Endothelial cell of umbilical vein (primary cell): ENCODE results near the gene IDUA. TPM values are rescaled to one million over a fixed set of nuclear protein-coding genes. Genes with fewer than 3 reads are reported as not detected.

Source experiments
- BruUV-seq: library from RNA; stranded (reverse); fragments of 400-500 nt; replicated peaks from 2 replicates; lab custom pipeline; 2021; lab: Mats Ljungman, UMichigan
- CTCF ChIA-PET: fragments of 300-600, 350-600 bp; sonication (Branson Sonifier 250); formaldehyde crosslinking; loops from one replicate; lab custom pipeline; 2021; ENCODE audit warnings: antibody characterized with exemption, inconsistent platforms; lab: Charles Lee
- POLR2A ChIA-PET: fragments of 300-600, 350-600 bp; sonication (Branson Sonifier 250); formaldehyde crosslinking; loops from one replicate; lab custom pipeline; 2021; ENCODE audit warnings: antibody characterized with exemption, inconsistent platforms; lab: Charles Lee
- DNase-seq: peaks from one replicate; pipeline ENCODE4 v3.0.0-alpha.2; 2011; ENCODE audit warnings: low read depth, low spot score
- FAIRE-seq: peaks from 2 replicates; lab custom pipeline; 2011; peaks lifted over from hg19 to GRCh38; lab: Jason Lieb, UNC
- H2AFZ ChIP-seq: 2 replicates; pipeline ENCODE4 v1.6.0; 2012; ENCODE audit warnings: low read depth, low read length, control low read depth, inconsistent platforms
- H3K27ac ChIP-seq: 2 replicates; pipeline ENCODE4 v1.5.1; 2011; ENCODE audit warnings: low read depth, mild to moderate bottlenecking, control low read depth, low read length, moderate library complexity; ENCODE audit not compliant: insufficient read depth
- H3K27me3 ChIP-seq, 2 experiments: 2 replicates each; pipeline versions ENCODE4 v1.6.0 to v1.6.1; 2011; ENCODE audit warnings: low read length in 2 of 2, mixed read lengths in 1 of 2; ENCODE audit not compliant: control insufficient read depth in 2 of 2, insufficient read depth in 2 of 2
- H3K36me3 ChIP-seq, 2 experiments: 2 replicates in 1 of 2; 3 replicates in 1 of 2; pipeline ENCODE4 v1.5.1; 2011; ENCODE audit warnings: low read length in 2 of 2, mild to moderate bottlenecking in 1 of 2, moderate library complexity in 1 of 2; ENCODE audit not compliant: control insufficient read depth in 2 of 2, insufficient read depth in 2 of 2; ENCODE audit errors: extremely low read depth in 1 of 2
- H3K4me1 ChIP-seq: 3 replicates; pipeline ENCODE4 v1.5.1; 2011; ENCODE audit warnings: mild to moderate bottlenecking, low read length; ENCODE audit not compliant: control insufficient read depth, insufficient read depth; ENCODE audit errors: extremely low read depth
- H3K4me2 ChIP-seq: 2 replicates; pipeline ENCODE4 v1.6.1; 2011; ENCODE audit warnings: low read length, control low read depth, mixed read lengths; ENCODE audit not compliant: insufficient read depth
- H3K4me3 ChIP-seq, 3 experiments: fragments of 200-600 bp in 1 of 3; sonication (generic), shearing (Covaris generic) in 1 of 3; replicated peaks in 1 of 3; 2 replicates each; pipeline ENCODE4 v1.5.1; 2011 to 2016; ENCODE audit warnings: control low read depth in 3 of 3, low read length in 3 of 3, mild to moderate bottlenecking in 2 of 3, inconsistent platforms in 1 of 3, low read depth in 1 of 3, moderate library complexity in 1 of 3; ENCODE audit not compliant: insufficient read depth in 1 of 3
- H3K79me2 ChIP-seq: 2 replicates; pipeline ENCODE4 v1.6.0; 2012; ENCODE audit warnings: low read length, inconsistent platforms; ENCODE audit not compliant: control insufficient read depth, insufficient read depth
- H3K9ac ChIP-seq: replicated peaks from 2 replicates; pipeline ENCODE3; 2011; ENCODE audit warnings: low read length, control low read depth; ENCODE audit not compliant: insufficient read depth; ENCODE audit errors: extremely low read depth
- H3K9me1 ChIP-seq: replicated peaks from 3 replicates; pipeline ENCODE4 v1.6.0; 2011; ENCODE audit warnings: mild to moderate bottlenecking, low read length; ENCODE audit not compliant: control insufficient read depth, insufficient read depth; ENCODE audit errors: extremely low read depth
- H3K9me3 ChIP-seq: replicated peaks from 2 replicates; pipeline ENCODE4 v1.5.1; 2012; ENCODE audit warnings: low read length, inconsistent platforms; ENCODE audit not compliant: control insufficient read depth, insufficient read depth
- H4K20me1 ChIP-seq: replicated peaks from 2 replicates; pipeline ENCODE3; 2011; ENCODE audit warnings: mild to moderate bottlenecking, low read length; ENCODE audit not compliant: control insufficient read depth, insufficient read depth; ENCODE audit errors: extremely low read depth
- CTCF ChIP-seq, 2 donors: IDR thresholded peaks; 1 replicate in 1 of 2; 2 replicates in 1 of 2; pipeline ENCODE4 v1.5.1; 2011; ENCODE audit warnings: low read length in 2 of 2, mild to moderate bottlenecking in 2 of 2, moderate library complexity in 2 of 2, control low read depth in 1 of 2, inconsistent platforms in 1 of 2, low read depth in 1 of 2; ENCODE audit not compliant: insufficient read depth in 1 of 2; ENCODE audit errors: extremely low read depth in 1 of 2
- EZH2 ChIP-seq: IDR thresholded peaks from 2 replicates; pipeline ENCODE4 v1.6.1; 2012; ENCODE audit warnings: borderline replicate concordance, low read depth, mild to moderate bottlenecking, moderate library complexity, low read length, inconsistent platforms; ENCODE audit not compliant: severe bottlenecking
- FOS ChIP-seq: IDR thresholded peaks from 2 replicates; pipeline ENCODE4 v1.6.1; 2011; ENCODE audit warnings: mild to moderate bottlenecking, low read length, moderate library complexity, borderline replicate concordance; ENCODE audit not compliant: insufficient read depth
- GATA2 ChIP-seq: IDR thresholded peaks from 2 replicates; pipeline ENCODE4 v1.7.0; 2011; ENCODE audit warnings: low read depth, mild to moderate bottlenecking, moderate library complexity, mixed read lengths, low read length; ENCODE audit not compliant: insufficient read length, insufficient read depth
- JUN ChIP-seq: IDR thresholded peaks from 2 replicates; pipeline ENCODE4 v1.6.1; 2011; ENCODE audit warnings: borderline replicate concordance, low read depth; ENCODE audit not compliant: insufficient read length, insufficient read depth
- MAX ChIP-seq: IDR thresholded peaks from 2 replicates; pipeline ENCODE4 v1.6.1; 2011; ENCODE audit not compliant: insufficient read depth, insufficient read length
- MYC ChIP-seq: IDR thresholded peaks from one replicate; pipeline ENCODE4 v1.6.1; 2011; ENCODE audit warnings: mild to moderate bottlenecking, low read depth, low read length
- POLR2A ChIP-seq: IDR thresholded peaks from 2 replicates; pipeline ENCODE4 v1.6.1; 2012; ENCODE audit warnings: low read depth, mild to moderate bottlenecking, control low read depth, low read length
- POLR2AphosphoS5 ChIP-seq: IDR thresholded peaks from 2 replicates; pipeline ENCODE4 v1.6.1; 2012; ENCODE audit warnings: low read depth, mild to moderate bottlenecking, control low read depth, low read length, moderate library complexity; ENCODE audit not compliant: insufficient read depth
- dilution Hi-C: fragments of 300-500 bp; cut with MboI; formaldehyde crosslinking; loops from one replicate; pipeline ENCODE4 v1.15.0; 2019; ENCODE audit warnings: low sequenced_read_pairs; ENCODE audit not compliant: extremely low pct_ligation_motif_present
- intact Hi-C: fragments of 100-400 bp; cut with micrococcal nuclease; formaldehyde crosslinking; loops from one replicate; pipeline ENCODE4 v1.10.0; 2022
- polyA plus RNA-seq, 4 experiments: library from polyadenylated mRNA; depleted of rRNA in 3 of 4; stranded (reverse) in 3 of 4; unstranded in 1 of 4; fragments of >200 nt; gene quantifications; 2 replicates each; pipeline versions ENCODE4 v1.2.1 to v1.2.3, GENCODE V29; 2011 to 2012; ENCODE audit warnings: missing spikeins in 1 of 4
- total RNA-seq: library from RNA; stranded (reverse); gene quantifications from 2 replicates; pipeline ENCODE4 v1.2.3, GENCODE V29; 2021

IDUA gene
- total and polyA plus RNA-seq, 2 donors (not counting 3 experiments of a cell fraction or from before 2014, with no cell fraction given) = 19.1 to 34.1 TPM

GRCh38 chr4:992297-993110, 5.7 kb downstream of the IDUA start:
- ChIA-PET POLR2A (no interaction called here), CTCF (interaction anchor here (1.1 to 1.6 kb wide), 2 partner anchors 13 to 102 kb away, joined by 3 read pairs; no protein-coding TSS in a partner anchor)
- Histone ChIP-seq H3K4me2 (no peak overlapping the region), H2AFZ (peak overlapping the region; percentile 4), H3K27me3 (peaks cover 4 to 10% of the 10 kb centered on the region in 2 experiments), H3K4me3 (no peak overlapping the region), H3K9me3 (no peaks in the 10 kb centered on the region), H3K79me2 (no peaks in the 10 kb centered on the region), H3K4me1 (peaks cover 3% of the 10 kb centered on the region), H3K9ac (peak overlapping the region; percentile 13), H4K20me1 (no peaks in the 10 kb centered on the region), H3K27ac (peak overlapping the region; percentile 55), H3K36me3 (peaks cover 0 to 2% of the 10 kb centered on the region in 2 experiments), H3K9me1 (no peaks in the 10 kb centered on the region)
- intact Hi-C loops (no loop called here), dilution Hi-C loops (no loop called here)
- DNase-seq (peak; percentile 61), FAIRE-seq (peak; percentile 86)
- BruUV-seq = no TSS peak
- TF ChIP-seq POLR2AphosphoS5 (no peak), MYC (no peak), GATA2 (no peak), POLR2A (no peak), EZH2 (no peak), MAX (no peak), JUN (no peak), CTCF (IDR thresholded peaks at IDR 0.05; ENCODE audit: extremely low read depth in 1 of 2, insufficient read depth in 1 of 2, low read depth in 1 of 2, low read length in 2 of 2) (no peak), FOS (no peak)
